HEK293 (cell line): ENCODE data around the gene CUL7.

ENCODE experiments used
- CTCF ChIA-PET: fragments of 350-600 bp; formaldehyde crosslinking; extraction: SDS; loops from one replicate; lab custom pipeline; 2021; ENCODE audit warnings: antibody characterized with exemption; lab: Yijun Ruan, JAX
- POLR2A ChIA-PET: fragments of 300-600 bp; formaldehyde crosslinking; extraction: SDS; loops from one replicate; lab custom pipeline; 2020; ENCODE audit warnings: antibody characterized with exemption, inconsistent platforms; lab: Yijun Ruan, JAX
- H3K27ac ChIP-seq: fragments of 200-500 bp; sonication (Bioruptor generic); 2 replicates; pipeline ENCODE4 v1.5.1; 2014; ENCODE audit warnings: low read depth, low read length, control low read depth, inconsistent platforms; ENCODE audit errors: extremely low read depth
- H3K36me3 ChIP-seq, 2 experiments: fragments of 200-500 bp in 1 of 2; sonication (Bioruptor generic) in 1 of 2; 1 replicate in 1 of 2; 2 replicates in 1 of 2; pipeline ENCODE4 v1.5.1; 2014 to 2017; ENCODE audit warnings: inconsistent platforms in 2 of 2, low read length in 2 of 2; ENCODE audit not compliant: control insufficient read depth in 2 of 2, insufficient read depth in 1 of 2
- H3K4me1 ChIP-seq: fragments of 200-500 bp; sonication (Bioruptor generic); 2 replicates; pipeline ENCODE4 v1.5.1; 2014; ENCODE audit warnings: mild to moderate bottlenecking, low read length, inconsistent platforms; ENCODE audit not compliant: control insufficient read depth, insufficient read depth
- H3K4me3 ChIP-seq: 2 replicates; pipeline ENCODE4 v1.5.1; 2011; ENCODE audit warnings: low read depth, mild to moderate bottlenecking, control low read depth, low read length, moderate library complexity
- H3K9me3 ChIP-seq: fragments of 200-500 bp; sonication (Bioruptor generic); 2 replicates; pipeline ENCODE4 v1.5.1; 2014; ENCODE audit warnings: low read depth, low read length, inconsistent platforms; ENCODE audit not compliant: control insufficient read depth, insufficient read depth
- BCL6B ChIP-seq: fragments of 450-650 bp; formaldehyde crosslinking; IDR thresholded peaks from 2 replicates; pipeline ENCODE4 v1.5.1; 2017; ENCODE audit warnings: missing biosample characterization, missing genetic modification characterization
- GFI1B ChIP-seq: fragments of 450-650 bp; formaldehyde crosslinking; IDR thresholded peaks from 2 replicates; pipeline ENCODE4 v1.5.1; 2016; ENCODE audit warnings: missing biosample characterization, missing genetic modification characterization
- MZF1 ChIP-seq: fragments of 450-650 bp; formaldehyde crosslinking; IDR thresholded peaks from 2 replicates; pipeline ENCODE4 v1.5.1; 2017; ENCODE audit warnings: missing biosample characterization, missing genetic modification characterization, borderline replicate concordance
- SALL2 ChIP-seq: fragments of 450-650 bp; formaldehyde crosslinking; IDR thresholded peaks from 2 replicates; pipeline ENCODE4 v1.5.0; 2017; ENCODE audit warnings: missing biosample characterization, mild to moderate bottlenecking, missing genetic modification characterization, borderline replicate concordance
- TCF7L2 ChIP-seq: IDR thresholded peaks from 2 replicates; pipeline ENCODE4 v1.6.1; 2011; ENCODE audit warnings: low read depth, mild to moderate bottlenecking, inconsistent platforms, low read length, moderate library complexity, borderline replicate concordance
- ZFP3 ChIP-seq: fragments of 450-650 bp; formaldehyde crosslinking; IDR thresholded peaks from 2 replicates; pipeline ENCODE4 v1.5.1; 2016; ENCODE audit warnings: low read depth, missing biosample characterization, missing genetic modification characterization
- ZNF10 ChIP-seq: fragments of 450-650 bp; formaldehyde crosslinking; IDR thresholded peaks from 2 replicates; pipeline ENCODE4 v1.5.1; 2017; ENCODE audit warnings: missing biosample characterization, missing genetic modification characterization
- ZNF132 ChIP-seq: fragments of 450-650 bp; formaldehyde crosslinking; IDR thresholded peaks from 2 replicates; pipeline ENCODE4 v1.5.1; 2017; ENCODE audit warnings: missing biosample characterization, missing genetic modification characterization, borderline replicate concordance
- ZNF184 ChIP-seq: fragments of 450-650 bp; IDR thresholded peaks from 2 replicates; pipeline ENCODE4 v1.5.1; 2018; ENCODE audit warnings: missing biosample characterization, mild to moderate bottlenecking, missing genetic modification characterization
- ZNF214 ChIP-seq: fragments of 450-650 bp; formaldehyde crosslinking; IDR thresholded peaks from 2 replicates; pipeline ENCODE4 v1.5.1; 2017; ENCODE audit warnings: missing biosample characterization, mild to moderate bottlenecking, missing genetic modification characterization, borderline replicate concordance
- ZNF292 ChIP-seq: fragments of 450-650 bp; formaldehyde crosslinking; IDR thresholded peaks from 2 replicates; pipeline ENCODE4 v1.5.1; 2016; ENCODE audit warnings: low read depth, missing biosample characterization, missing genetic modification characterization, borderline replicate concordance
- ZNF354C ChIP-seq: fragments of 450-650 bp; formaldehyde crosslinking; IDR thresholded peaks from 2 replicates; pipeline ENCODE4 v1.5.1; 2016; ENCODE audit warnings: missing biosample characterization, missing genetic modification characterization, low read depth, borderline replicate concordance
- ZNF544 ChIP-seq: fragments of 450-650 bp; formaldehyde crosslinking; IDR thresholded peaks from 2 replicates; pipeline ENCODE4 v1.5.0; 2017; ENCODE audit warnings: missing biosample characterization, missing genetic modification characterization
- ZNF624 ChIP-seq: fragments of 450-650 bp; formaldehyde crosslinking; IDR thresholded peaks from 2 replicates; pipeline ENCODE4 v1.5.1; 2017; ENCODE audit warnings: missing biosample characterization, missing genetic modification characterization
- ZNF707 ChIP-seq: fragments of 450-650 bp; formaldehyde crosslinking; IDR thresholded peaks from 2 replicates; pipeline ENCODE4 v1.5.1; 2016; ENCODE audit warnings: missing biosample characterization, missing genetic modification characterization
- ZSCAN23 ChIP-seq: fragments of 450-650 bp; formaldehyde crosslinking; IDR thresholded peaks from 2 replicates; pipeline ENCODE4 v1.5.1; 2016; ENCODE audit warnings: missing biosample characterization, missing genetic modification characterization
- TF ChIP-seq, protein P1 (sequence below): fragments of 450-650 bp; formaldehyde crosslinking; IDR thresholded peaks from 2 replicates; pipeline ENCODE4 v1.5.1; 2017; ENCODE audit warnings: missing biosample characterization, missing genetic modification characterization
- TF ChIP-seq, protein P2 (sequence below): fragments of 450-650 bp; formaldehyde crosslinking; IDR thresholded peaks from 2 replicates; pipeline ENCODE4 v1.5.1; 2016; ENCODE audit warnings: missing biosample characterization, missing genetic modification characterization
- TF ChIP-seq, protein P3 (sequence below): fragments of 450-650 bp; formaldehyde crosslinking; IDR thresholded peaks from 2 replicates; pipeline ENCODE4 v1.5.1; 2016; ENCODE audit warnings: missing biosample characterization, missing genetic modification characterization

CUL7 gene

DNA sequence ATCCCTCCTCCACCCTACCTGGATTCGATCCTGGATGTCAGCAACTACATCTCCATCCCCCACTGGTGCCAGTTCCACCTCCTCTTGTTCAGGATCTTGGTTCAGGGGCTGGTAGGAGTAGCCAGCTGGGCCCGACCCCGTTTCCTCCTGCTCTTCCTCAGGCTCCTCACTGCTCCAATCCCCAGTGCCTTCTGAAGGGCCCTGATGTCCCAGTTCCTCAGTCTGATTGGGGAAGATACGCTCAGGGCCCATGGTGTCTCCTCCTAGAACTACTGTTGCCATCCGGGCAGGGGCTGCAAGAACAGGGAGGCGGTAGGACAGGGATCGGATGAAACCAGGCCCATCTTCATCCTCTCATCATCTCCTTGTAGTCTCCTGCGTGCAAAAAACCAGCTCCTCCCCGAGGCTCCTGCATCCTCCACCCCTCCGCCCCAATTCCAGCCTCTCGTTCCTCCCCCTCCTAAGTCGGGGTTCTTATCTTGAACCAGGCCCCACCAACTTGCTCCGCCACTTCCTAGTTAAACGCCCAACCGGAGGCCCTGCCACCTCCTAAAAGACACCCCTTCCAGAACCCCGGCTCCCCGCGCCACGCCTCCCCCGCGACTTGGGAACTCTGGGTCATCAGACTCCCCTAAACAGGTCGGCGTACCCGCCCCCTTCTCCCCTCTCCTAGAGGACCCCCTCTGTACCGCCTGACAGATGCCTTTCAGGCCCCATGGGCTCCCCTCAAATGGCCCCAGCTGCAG is 40.4 kb downstream of the CUL7 start (continued):
- TF ChIP-seq GFI1B (tag by site-specific recombination) (no peak), ZNF10 (no peak; the same call in 1 of the 2 replicates), ZFP3 (tag by site-specific recombination) (no peak), ZNF132 (tag by site-specific recombination) (no peak), BCL6B (tag by site-specific recombination) (no peak), ZNF544 (tag by site-specific recombination) (no peak), SALL2 (tag by site-specific recombination) (no peak), ZNF214 (tag by site-specific recombination) (no peak), ZNF624 (no peak), ZNF707 (no peak), ZNF354C (tag by site-specific recombination) (no peak), TCF7L2 (no peak)
- TF ChIP-seq, protein P1, sequence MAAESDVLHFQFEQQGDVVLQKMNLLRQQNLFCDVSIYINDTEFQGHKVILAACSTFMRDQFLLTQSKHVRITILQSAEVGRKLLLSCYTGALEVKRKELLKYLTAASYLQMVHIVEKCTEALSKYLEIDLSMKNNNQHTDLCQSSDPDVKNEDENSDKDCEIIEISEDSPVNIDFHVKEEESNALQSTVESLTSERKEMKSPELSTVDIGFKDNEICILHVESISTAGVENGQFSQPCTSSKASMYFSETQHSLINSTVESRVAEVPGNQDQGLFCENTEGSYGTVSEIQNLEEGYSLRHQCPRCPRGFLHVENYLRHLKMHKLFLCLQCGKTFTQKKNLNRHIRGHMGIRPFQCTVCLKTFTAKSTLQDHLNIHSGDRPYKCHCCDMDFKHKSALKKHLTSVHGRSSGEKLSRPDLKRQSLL (tag by site-specific recombination) = no peak; the same call in 1 of the 2 replicates
- TF ChIP-seq, protein P2, sequence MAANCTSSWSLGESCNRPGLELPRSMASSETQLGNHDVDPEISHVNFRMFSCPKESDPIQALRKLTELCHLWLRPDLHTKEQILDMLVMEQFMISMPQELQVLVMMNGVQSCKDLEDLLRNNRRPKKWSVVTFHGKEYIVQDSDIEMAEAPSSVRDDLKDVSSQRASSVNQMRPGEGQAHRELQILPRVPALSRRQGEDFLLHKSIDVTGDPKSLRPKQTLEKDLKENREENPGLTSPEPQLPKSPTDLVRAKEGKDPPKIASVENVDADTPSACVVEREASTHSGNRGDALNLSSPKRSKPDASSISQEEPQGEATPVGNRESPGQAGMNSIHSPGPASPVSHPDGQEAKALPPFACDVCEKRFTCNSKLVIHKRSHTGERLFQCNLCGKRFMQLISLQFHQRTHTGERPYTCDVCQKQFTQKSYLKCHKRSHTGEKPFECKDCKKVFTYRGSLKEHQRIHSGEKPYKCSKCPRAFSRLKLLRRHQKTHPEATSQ (tag by site-specific recombination) = no peak

DNA sequence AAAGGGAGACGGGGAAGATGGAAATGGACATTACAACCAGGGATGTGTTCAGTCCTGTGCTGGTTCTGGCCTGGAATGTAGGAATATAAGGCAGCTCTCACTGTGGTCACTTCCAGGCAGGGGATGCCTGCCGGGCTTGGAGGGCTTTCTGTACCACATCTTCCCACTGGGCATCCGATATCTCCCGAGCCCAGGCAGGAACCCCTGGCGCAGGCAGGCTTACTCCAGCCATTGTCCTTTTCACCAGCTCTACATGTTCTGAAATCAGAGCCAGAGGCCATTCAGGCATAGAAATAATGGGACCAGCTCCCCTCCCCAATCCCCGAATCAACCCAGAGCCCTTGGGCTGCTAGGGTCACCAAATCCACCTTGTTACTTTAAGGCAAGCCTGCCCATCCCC is 41.3 kb downstream of the CUL7 start:
- TF ChIP-seq ZSCAN23 (tag by site-specific recombination) (no peak), MZF1 (no peak)
- H3K36me3 ChIP-seq = peaks cover 26 to 71% of the 10 kb centered on the region in 2 experiments
- CTCF ChIA-PET = interaction anchor here (2.6 kb wide), 1 partner anchor 131 kb away, joined by 14 read pairs; no protein-coding TSS in a partner anchor

GRCh38 chr6:43011207-43011606 is 42.4 kb downstream of the CUL7 start:
- H3K4me1 ChIP-seq = peaks cover 12% of the 10 kb centered on the region
- no peak overlapping the region for H3K27ac ChIP-seq
- ChIA-PET POLR2A (interaction anchor here (1.0 to 1.6 kb wide), 5 partner anchors 10 to 132 kb away, joined by 3 to 10 read pairs (median 4); partner anchors contain the start of genes CNPY3, PPP2R5D and RRP36), CTCF (interaction anchor here (0.6 to 4.5 kb wide), 7 partner anchors 9 to 134 kb away, joined by 3 to 30 read pairs (median 4); partner anchors contain the start of genes PPP2R5D and RRP36)
- peaks cover 31 to 72% of the 10 kb centered on the region in 2 experiments for H3K36me3 ChIP-seq
- TF ChIP-seq ZNF292 (no peak), MZF1 (peak; percentile 77; the same call in 1 of the 2 replicates), ZNF184 (no peak)
- TF ChIP-seq, protein P3, sequence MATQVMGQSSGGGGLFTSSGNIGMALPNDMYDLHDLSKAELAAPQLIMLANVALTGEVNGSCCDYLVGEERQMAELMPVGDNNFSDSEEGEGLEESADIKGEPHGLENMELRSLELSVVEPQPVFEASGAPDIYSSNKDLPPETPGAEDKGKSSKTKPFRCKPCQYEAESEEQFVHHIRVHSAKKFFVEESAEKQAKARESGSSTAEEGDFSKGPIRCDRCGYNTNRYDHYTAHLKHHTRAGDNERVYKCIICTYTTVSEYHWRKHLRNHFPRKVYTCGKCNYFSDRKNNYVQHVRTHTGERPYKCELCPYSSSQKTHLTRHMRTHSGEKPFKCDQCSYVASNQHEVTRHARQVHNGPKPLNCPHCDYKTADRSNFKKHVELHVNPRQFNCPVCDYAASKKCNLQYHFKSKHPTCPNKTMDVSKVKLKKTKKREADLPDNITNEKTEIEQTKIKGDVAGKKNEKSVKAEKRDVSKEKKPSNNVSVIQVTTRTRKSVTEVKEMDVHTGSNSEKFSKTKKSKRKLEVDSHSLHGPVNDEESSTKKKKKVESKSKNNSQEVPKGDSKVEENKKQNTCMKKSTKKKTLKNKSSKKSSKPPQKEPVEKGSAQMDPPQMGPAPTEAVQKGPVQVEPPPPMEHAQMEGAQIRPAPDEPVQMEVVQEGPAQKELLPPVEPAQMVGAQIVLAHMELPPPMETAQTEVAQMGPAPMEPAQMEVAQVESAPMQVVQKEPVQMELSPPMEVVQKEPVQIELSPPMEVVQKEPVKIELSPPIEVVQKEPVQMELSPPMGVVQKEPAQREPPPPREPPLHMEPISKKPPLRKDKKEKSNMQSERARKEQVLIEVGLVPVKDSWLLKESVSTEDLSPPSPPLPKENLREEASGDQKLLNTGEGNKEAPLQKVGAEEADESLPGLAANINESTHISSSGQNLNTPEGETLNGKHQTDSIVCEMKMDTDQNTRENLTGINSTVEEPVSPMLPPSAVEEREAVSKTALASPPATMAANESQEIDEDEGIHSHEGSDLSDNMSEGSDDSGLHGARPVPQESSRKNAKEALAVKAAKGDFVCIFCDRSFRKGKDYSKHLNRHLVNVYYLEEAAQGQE (tag by site-specific recombination) = no peak
- H3K9me3 ChIP-seq = no peaks in the 10 kb centered on the region
- H3K4me3 ChIP-seq = no peak overlapping the region

More for the DNA sequence above, 41.3 kb downstream of the CUL7 start:
- Histone ChIP-seq H3K9me3 (no peaks in the 10 kb centered on the region), H3K4me1 (peaks cover 12% of the 10 kb centered on the region), H3K4me3 (peak overlapping the region; percentile 1; the same call in 1 of the 2 replicates), H3K27ac (0 out of 2 replicates have a peak overlapping the region, but pooled peaks have one; percentile 76)
- POLR2A ChIA-PET = interaction anchor here (1.1 to 4.6 kb wide), 10 partner anchors 9 to 83 kb away, joined by 3 to 66 read pairs (median 36); partner anchors contain the start of genes CNPY3, CUL7, PEX6 and PPP2R5D
